Glomerular visceral epithelial cell (primary cell): Measurements from ENCODE around the gene EPHA5.

Experiments used
- DNase-seq: peaks from one replicate; pipeline ENCODE4 v3.0.0-alpha.2; 2016; ENCODE audit errors: extremely low spot score

Gene EPHA5

GRCh38 chr4:65670331-65671031 lies at the start of gene EPHA5:
Gene EPHA5, minus strand, starts transcription at chr4:65670489. Its CDS starts 747 bp downstream, at chr4:65669742.
- DNase-seq, result peak; percentile 97

GRCh38 chr4:65719635-65720034 lies 49.3 kb upstream of the EPHA5 start:
- no peak for DNase-seq

GRCh38 chr4:65698631-65699030 lies 28.3 kb upstream of the EPHA5 start:
- DNase-seq, result no peak

GRCh38 chr4:65696436-65696835 lies 26.1 kb upstream of the EPHA5 start:
- no peak for DNase-seq

- DNase-seq, result no peak
Measured at GRCh38 chr4:65671372-65671771, 1.1 kb upstream of the EPHA5 start.

- no peak for DNase-seq
Measured at GRCh38 chr4:65670020-65670330, 314 bp downstream of the EPHA5 start.

- peak; percentile 41 for DNase-seq
Measured at GRCh38 chr4:65669111-65670019, 924 bp downstream of the EPHA5 start.

- peak; percentile 70 for DNase-seq
Measured at GRCh38 chr4:65668201-65669089, 1.8 kb downstream of the EPHA5 start.

GRCh38 chr4:65667506-65668041 lies 2.7 kb downstream of the EPHA5 start:
- peak; percentile 31 for DNase-seq

GRCh38 chr4:65665771-65666523 lies 4.3 kb downstream of the EPHA5 start:
- DNase-seq, result peak; percentile 36

GRCh38 chr4:65661471-65661870 lies 8.8 kb downstream of the EPHA5 start:
- DNase-seq, result peak; percentile 60

GRCh38 chr4:65658117-65658516 lies 12.2 kb downstream of the EPHA5 start:
- no peak for DNase-seq

- no peak for DNase-seq
Measured at GRCh38 chr4:65656008-65656407, 14.3 kb downstream of the EPHA5 start.

- DNase-seq, result no peak
Measured at GRCh38 chr4:65654976-65655375, 15.3 kb downstream of the EPHA5 start.

- no peak for DNase-seq
Measured at GRCh38 chr4:65653740-65654361, 16.4 kb downstream of the EPHA5 start.

- no peak for DNase-seq
Measured at GRCh38 chr4:65651751-65652150, 18.5 kb downstream of the EPHA5 start.

GRCh38 chr4:65651031-65651430 lies 19.3 kb downstream of the EPHA5 start:
- DNase-seq, result no peak

- DNase-seq, result no peak
Measured at GRCh38 chr4:65646136-65646535, 24.2 kb downstream of the EPHA5 start.

GRCh38 chr4:65645185-65645584 lies 25.1 kb downstream of the EPHA5 start:
- DNase-seq, result peak; percentile 63

- DNase-seq, result no peak
Measured at GRCh38 chr4:65635051-65635821, 35.1 kb downstream of the EPHA5 start.
